ENCODE measurements around the gene PPFIA2. TPM values are rescaled to one million over a fixed set of nuclear protein-coding genes. Genes with fewer than 3 reads are reported as not detected.

The PPFIA2 gene
- polyA plus RNA-seq, 1 donor (not counting 4 experiments of a cell fraction or from before 2014, with no cell fraction given), result not detected

DNA sequence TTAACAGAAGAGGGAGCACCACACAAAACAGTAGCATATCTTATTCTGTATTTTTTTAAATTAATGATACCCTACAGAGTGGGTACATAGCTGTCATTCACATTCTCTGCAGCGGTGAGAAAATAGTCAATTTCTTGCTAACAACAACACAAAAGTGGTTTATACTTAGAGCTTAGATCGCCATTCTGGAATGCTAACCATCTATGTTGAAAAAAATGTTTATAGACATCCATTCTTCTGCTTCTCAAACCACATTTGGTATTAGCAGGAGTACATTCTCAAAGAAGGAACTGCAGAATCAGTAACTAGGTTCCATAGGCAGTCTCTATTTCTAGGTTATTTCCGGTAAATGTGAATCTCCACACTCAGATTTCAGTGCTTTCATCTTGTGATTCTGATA, 185.9 kb downstream of the PPFIA2 start:
- TF ChIP-seq CTCF (optimal IDR thresholded peaks at IDR 0.05 in 1 of 3, IDR thresholded peaks at IDR 0.05 in 1 of 3, conservative IDR thresholded peaks at IDR 0.05 in 1 of 3; ENCODE audit: extremely low read depth in 1 of 3, insufficient read depth in 2 of 3, low read length in 3 of 3) (no peak), EZH2 (IDR thresholded peaks at IDR 0.05; ENCODE audit: low read length) (no peak)
- H3K4me3 ChIP-seq (ENCODE audit: control insufficient read depth in 2 of 3, extremely low read depth in 1 of 3, insufficient read depth in 2 of 3, low read depth in 1 of 3, low read length in 3 of 3), result no peak overlapping the region
- dilution Hi-C loops (cut with MboI; ENCODE audit: extremely low pct_ligation_motif_present, low sequenced_read_pairs), result no loop called here
- no peak overlapping the region for H3K9ac ChIP-seq (ENCODE audit: control insufficient read depth, extremely low read depth, insufficient read depth, low read length)
- no peak overlapping the region for H3K4me2 ChIP-seq (ENCODE audit: control insufficient read depth, extremely low read depth, insufficient read depth, low read depth, low read length)
- H3K27me3 ChIP-seq (ENCODE audit: control insufficient read depth, extremely low read depth, insufficient read depth, low read length), result no peaks in the 10 kb centered on the region
- no peaks in the 10 kb centered on the region for H3K4me1 ChIP-seq (ENCODE audit: control insufficient read depth, extremely low read depth, insufficient read depth, low read length)
- no peaks in the 10 kb centered on the region for H3K9me3 ChIP-seq (ENCODE audit: control insufficient read depth, low read depth, low read length)
- H4K20me1 ChIP-seq (ENCODE audit: control insufficient read depth, extremely low read depth, insufficient read depth, low read length), result no peaks in the 10 kb centered on the region
- FAIRE-seq, result no peak
- no peak overlapping the region for H2AFZ ChIP-seq (ENCODE audit: control insufficient read depth, low read length)
- no peak for DNase-seq (ENCODE audit: low read depth, low spot score)
- H3K9me1 ChIP-seq (ENCODE audit: control insufficient read depth, extremely low read depth, insufficient read depth, low read length), result no peaks in the 10 kb centered on the region
- no peak overlapping the region for H3K27ac ChIP-seq (ENCODE audit: control insufficient read depth, insufficient read depth, low read length)
- no peaks in the 10 kb centered on the region for H3K36me3 ChIP-seq (ENCODE audit: control insufficient read depth in 2 of 2, extremely low read depth in 1 of 2, insufficient read depth in 2 of 2, low read length in 2 of 2)
- no peaks in the 10 kb centered on the region for H3K79me2 ChIP-seq (ENCODE audit: control insufficient read depth, insufficient read depth, low read length)

GRCh38 chr12:81572411-81572810, 186.7 kb downstream of the PPFIA2 start:
- no peak for FAIRE-seq
- no peaks in the 10 kb centered on the region for H3K4me1 ChIP-seq (ENCODE audit: control insufficient read depth, extremely low read depth, insufficient read depth, low read length)
- H3K27ac ChIP-seq (ENCODE audit: control insufficient read depth, insufficient read depth, low read length), result no peak overlapping the region
- H3K36me3 ChIP-seq (ENCODE audit: control insufficient read depth in 2 of 2, extremely low read depth in 1 of 2, insufficient read depth in 2 of 2, low read length in 2 of 2), result no peaks in the 10 kb centered on the region
- H3K9ac ChIP-seq (ENCODE audit: control insufficient read depth, extremely low read depth, insufficient read depth, low read length), result no peak overlapping the region
- H3K79me2 ChIP-seq (ENCODE audit: control insufficient read depth, insufficient read depth, low read length), result no peaks in the 10 kb centered on the region
- no peak overlapping the region for H3K4me2 ChIP-seq (ENCODE audit: control insufficient read depth, extremely low read depth, insufficient read depth, low read depth, low read length)
- no peak for TF ChIP-seq EZH2 (IDR thresholded peaks at IDR 0.05; ENCODE audit: low read length)
- no peak for TF ChIP-seq CTCF (optimal IDR thresholded peaks at IDR 0.05 in 1 of 3, IDR thresholded peaks at IDR 0.05 in 1 of 3, conservative IDR thresholded peaks at IDR 0.05 in 1 of 3; ENCODE audit: extremely low read depth in 1 of 3, insufficient read depth in 2 of 3, low read length in 3 of 3)
- no peaks in the 10 kb centered on the region for H3K9me1 ChIP-seq (ENCODE audit: control insufficient read depth, extremely low read depth, insufficient read depth, low read length)
- no peak overlapping the region for H3K4me3 ChIP-seq (ENCODE audit: control insufficient read depth in 2 of 3, extremely low read depth in 1 of 3, insufficient read depth in 2 of 3, low read depth in 1 of 3, low read length in 3 of 3)
- dilution Hi-C loops (cut with MboI; ENCODE audit: extremely low pct_ligation_motif_present, low sequenced_read_pairs), result no loop called here
- H4K20me1 ChIP-seq (ENCODE audit: control insufficient read depth, extremely low read depth, insufficient read depth, low read length), result no peaks in the 10 kb centered on the region
- no peaks in the 10 kb centered on the region for H3K9me3 ChIP-seq (ENCODE audit: control insufficient read depth, low read depth, low read length)
- H3K27me3 ChIP-seq (ENCODE audit: control insufficient read depth, extremely low read depth, insufficient read depth, low read length), result no peaks in the 10 kb centered on the region
- DNase-seq (ENCODE audit: low read depth, low spot score), result no peak
- no peak overlapping the region for H2AFZ ChIP-seq (ENCODE audit: control insufficient read depth, low read length)
